ENCODE results near the gene FAM83B.
"Not testable (repeated sequence)": the region's sequence is repeated elsewhere in the genome, so short reads cannot be mapped to it uniquely, and the experiment has no call there.

The FAM83B gene, protein sequence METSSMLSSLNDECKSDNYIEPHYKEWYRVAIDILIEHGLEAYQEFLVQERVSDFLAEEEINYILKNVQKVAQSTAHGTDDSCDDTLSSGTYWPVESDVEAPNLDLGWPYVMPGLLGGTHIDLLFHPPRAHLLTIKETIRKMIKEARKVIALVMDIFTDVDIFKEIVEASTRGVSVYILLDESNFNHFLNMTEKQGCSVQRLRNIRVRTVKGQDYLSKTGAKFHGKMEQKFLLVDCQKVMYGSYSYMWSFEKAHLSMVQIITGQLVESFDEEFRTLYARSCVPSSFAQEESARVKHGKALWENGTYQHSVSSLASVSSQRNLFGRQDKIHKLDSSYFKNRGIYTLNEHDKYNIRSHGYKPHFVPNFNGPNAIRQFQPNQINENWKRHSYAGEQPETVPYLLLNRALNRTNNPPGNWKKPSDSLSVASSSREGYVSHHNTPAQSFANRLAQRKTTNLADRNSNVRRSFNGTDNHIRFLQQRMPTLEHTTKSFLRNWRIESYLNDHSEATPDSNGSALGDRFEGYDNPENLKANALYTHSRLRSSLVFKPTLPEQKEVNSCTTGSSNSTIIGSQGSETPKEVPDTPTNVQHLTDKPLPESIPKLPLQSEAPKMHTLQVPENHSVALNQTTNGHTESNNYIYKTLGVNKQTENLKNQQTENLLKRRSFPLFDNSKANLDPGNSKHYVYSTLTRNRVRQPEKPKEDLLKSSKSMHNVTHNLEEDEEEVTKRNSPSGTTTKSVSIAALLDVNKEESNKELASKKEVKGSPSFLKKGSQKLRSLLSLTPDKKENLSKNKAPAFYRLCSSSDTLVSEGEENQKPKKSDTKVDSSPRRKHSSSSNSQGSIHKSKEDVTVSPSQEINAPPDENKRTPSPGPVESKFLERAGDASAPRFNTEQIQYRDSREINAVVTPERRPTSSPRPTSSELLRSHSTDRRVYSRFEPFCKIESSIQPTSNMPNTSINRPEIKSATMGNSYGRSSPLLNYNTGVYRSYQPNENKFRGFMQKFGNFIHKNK

DNA sequence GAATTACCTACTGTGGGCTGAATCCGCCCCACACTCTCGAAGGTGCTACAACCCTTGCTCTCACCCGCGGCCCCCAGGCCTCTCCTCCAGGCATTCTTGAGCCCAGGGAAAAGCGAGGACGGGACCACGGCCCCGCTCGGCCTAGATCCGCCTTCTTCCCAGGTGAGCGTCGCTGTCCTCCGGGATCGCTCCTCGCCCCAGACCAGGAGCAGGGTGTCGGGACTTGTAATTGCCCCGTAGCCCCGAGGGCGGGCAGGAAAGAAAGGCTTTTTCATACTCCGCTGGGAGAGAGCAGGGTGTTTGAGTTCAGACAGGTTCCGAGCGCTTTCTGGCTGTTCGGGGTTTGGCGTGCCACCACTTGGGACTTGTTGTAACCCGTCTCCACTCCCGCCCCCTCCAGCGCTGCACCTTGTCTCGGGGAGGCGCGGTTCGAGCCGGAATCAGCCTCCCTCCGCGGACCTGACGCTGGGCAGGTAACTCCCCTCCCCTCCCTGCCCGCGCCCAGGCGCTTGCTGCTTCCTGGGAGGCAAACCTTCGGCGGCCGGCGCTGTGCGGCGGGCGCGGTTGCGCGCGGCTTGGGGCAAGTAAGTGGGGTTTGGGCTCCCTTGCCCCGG is at the start of gene FAM83B:
TSS of gene FAM83B (plus strand) at position 529 of the 614 bp plus-strand sequence. CDS start 23,476 bp downstream, outside the sequence.
- no peak for DNase-seq (ENCODE audit: low read depth, low spot score)

DNA sequence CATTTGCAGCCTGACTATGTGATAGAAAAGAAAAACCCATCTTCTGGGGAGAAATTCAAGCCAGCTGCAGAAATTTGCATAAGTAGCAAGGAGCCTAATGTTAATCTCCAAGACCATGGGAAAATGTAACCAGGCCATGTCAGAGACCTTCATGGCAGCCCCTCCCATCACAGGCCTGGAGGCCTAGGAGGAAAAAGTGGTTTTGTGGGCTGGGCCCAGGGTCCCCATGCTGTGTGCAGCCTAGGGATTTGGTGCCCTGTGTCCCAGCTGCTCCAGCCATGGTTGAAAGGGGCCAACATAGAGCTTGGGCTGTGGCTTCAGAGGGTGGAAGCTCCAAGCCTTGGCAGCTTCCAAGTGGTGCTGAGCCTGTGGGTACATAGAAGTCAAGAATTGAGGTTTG is 49.7 kb upstream of the FAM83B start:
- not testable (repeated sequence) for DNase-seq (ENCODE audit: low read depth, low spot score)

DNA sequence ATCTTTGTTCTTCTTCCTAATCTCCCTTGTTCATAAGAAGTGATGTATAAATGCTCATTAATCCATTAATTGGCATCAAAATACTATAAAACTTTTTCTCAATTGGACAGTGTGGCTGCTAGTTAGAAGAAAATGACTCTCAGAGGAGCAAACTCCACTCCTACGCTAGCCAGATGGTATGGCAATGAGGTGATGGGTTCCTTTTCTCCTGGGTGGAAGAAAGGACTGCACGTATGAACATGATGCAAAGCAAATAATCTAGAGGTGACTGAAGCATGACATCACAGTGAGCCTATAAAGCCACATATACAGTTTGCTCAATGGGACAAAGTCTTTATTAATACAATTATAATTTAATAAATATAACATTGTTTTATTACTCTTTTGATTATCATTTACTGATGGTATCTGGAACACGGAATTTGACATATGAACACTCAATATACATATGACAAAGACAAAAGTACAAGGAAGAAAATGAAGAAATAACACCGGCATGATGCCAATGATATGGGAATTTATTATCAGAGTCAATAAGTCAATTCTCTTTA is 46.4 kb upstream of the FAM83B start:
- no peak for DNase-seq (ENCODE audit: low read depth, low spot score)

DNA sequence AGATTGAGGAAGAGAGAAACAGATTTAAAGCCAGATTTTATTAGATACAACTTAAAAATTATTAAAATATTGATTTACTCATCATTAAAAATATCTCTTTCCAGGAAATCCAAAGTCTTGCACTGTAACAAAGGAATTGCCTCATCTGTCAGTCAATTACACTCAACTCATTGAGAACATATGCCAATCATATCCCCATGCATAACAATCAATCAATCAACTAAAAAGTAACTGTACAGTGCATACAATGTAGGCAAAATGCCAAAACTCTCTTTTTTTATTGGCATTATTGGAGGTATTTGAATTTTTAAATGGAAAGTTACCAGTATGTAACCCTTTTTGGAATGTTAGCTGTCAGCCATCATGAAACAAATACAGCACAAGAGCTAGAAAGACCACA is 45.3 kb upstream of the FAM83B start:
- no peak for DNase-seq (ENCODE audit: low read depth, low spot score)

DNA sequence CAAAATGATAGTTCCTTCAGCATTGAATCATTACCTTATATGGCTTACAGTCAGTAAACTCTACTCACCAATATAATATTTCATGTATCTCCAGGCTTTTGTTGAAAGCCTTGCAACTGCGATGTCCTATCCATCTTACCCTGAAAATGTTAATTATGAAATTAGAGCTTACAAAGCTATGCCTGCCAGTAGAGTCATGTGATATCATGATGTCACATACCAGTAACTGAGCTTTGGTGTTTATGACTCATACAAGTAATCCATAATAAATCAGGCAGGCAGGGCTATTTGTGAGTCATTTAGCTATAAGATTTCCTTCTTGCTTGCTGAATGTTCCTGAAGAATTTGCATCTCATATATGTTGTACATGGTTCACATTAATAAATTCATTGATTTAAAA is 44.9 kb upstream of the FAM83B start:
- no peak for DNase-seq (ENCODE audit: low read depth, low spot score)

DNA sequence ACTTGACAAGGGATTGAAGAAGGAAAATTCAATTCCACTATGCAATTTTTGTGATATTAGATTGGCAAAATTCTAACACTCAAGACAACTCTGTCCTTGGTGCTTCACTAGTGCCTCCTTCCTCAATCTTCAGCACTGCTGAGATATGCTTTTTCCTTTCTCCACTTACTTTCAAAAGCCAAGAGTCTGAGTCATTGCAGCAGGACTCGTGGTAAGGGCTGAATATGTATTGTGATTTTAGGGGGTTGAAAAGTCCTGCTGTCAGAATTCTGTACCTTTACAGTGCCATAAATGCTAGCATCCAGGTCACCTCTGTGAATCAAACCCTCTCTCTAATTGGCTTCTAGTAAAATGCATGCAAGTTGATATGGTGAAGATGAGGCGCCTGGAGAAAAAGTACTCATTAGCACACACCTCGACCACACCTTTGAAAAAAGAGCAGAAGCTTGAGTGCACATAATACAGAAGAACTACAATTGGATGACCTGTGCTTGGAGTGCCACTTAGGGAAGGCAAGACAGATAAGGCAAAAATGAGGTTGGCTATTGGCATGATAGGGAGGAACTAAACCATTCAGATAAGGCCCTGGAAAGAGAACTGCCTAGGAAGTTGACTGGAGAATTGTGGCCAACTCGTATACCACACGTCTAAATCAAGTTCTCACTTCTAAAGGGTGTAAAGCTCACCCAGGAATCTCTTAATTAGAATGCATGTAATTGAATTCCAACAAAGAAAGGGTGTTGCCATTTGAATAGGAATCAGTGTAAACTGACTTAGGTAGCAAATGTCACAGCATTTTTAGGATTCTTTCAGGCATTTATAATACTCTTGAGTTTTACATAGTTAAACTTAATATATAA is 43.6 kb upstream of the FAM83B start:
- no peak for DNase-seq (ENCODE audit: low read depth, low spot score)

DNA sequence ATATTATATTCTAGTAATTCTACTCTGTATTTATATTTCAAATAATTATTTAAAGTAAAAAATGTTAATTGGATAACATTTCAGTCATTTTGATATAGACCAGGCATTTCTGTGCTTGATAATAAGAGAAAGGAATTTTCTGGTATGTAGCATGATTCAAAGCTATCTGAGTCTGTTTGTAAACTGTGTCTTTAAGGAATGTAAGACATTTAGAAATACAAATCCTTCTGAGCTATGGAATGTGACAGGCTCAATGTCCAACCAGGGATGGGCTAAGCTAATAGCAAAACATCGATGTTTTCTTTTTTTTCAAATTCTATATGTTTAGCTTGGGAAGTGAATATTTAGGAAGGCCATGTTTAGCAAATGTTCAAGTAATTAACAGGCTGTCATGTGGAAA is 41.5 kb upstream of the FAM83B start:
- DNase-seq (ENCODE audit: low read depth, low spot score) = no peak

DNA sequence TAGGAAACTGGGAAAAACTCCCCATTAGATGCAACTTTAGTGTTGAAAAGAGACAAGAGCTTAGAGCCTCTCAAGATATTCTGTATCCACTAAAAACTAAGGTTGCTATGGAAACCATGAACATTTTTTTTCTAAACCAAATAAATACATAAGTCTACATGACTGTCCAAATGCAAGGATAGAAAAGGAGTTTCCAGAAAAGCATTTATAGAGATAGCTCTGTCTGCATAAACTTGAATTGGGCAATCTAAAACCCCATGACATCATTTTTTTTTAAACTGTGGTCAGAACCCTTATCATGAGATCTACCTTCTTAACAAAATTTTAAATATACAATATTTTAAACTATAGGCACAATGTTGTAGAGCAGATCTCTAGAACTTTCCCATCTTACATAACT is 36.4 kb upstream of the FAM83B start:
- DNase-seq (ENCODE audit: low read depth, low spot score) = no peak

DNA sequence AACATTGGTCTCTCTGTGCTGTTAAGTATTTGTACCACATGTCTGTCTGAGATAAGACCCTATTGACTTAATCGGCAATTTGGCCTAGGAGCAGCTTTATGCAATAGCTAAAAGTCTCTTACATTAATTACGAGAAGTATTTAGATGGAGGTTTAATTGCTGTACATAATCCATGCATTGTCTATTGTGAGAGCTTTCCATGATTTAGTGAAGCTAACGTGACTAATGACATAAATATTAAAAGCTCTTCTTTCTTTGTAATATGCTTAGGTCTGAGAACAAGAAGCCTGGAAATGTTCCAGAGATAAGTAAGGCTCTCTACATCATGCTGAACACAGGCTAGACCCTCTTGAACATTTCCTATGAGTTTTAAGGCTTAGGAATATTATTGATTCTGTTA is 32.7 kb upstream of the FAM83B start:
- DNase-seq (ENCODE audit: low read depth, low spot score) = no peak

DNA sequence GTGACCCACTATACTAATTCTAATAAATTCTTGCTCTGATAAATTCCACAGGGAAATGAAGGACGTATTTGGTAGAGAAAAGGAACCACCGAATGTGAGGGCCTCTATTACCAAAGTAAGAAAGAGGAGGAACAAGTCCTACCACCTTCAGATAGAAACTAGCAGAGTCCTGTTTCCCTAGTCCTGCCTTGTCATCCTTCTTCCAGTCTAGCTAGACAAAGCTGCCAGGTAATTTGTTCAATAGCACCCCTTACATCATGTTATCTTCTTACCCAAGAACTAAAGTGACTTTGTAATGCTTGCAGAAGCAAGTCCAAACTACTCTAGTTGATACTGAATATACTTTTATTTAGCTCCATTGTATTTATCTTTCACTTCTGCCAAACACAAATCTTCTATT is 29.3 kb upstream of the FAM83B start:
- DNase-seq (ENCODE audit: low read depth, low spot score) = no peak

DNA sequence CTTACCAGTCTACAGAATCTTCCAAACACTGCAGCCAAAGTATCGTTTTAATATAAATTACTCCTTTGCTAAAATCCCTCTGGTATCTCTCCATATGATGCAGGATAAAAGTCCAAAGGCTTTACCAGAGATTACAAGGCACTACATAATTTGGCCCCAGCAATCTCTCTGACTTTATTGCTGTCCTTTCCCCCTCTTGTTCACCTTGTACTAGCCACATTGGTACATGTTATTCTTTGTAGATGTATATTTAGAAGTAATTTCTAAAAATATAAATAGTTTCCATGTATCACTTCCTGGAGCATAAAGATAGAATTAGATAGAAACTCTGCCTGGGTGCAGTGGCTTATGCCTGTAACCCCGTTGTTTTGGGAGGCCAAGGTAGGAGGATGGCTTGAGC is 28.7 kb upstream of the FAM83B start:
- DNase-seq (ENCODE audit: low read depth, low spot score) = no peak

DNA sequence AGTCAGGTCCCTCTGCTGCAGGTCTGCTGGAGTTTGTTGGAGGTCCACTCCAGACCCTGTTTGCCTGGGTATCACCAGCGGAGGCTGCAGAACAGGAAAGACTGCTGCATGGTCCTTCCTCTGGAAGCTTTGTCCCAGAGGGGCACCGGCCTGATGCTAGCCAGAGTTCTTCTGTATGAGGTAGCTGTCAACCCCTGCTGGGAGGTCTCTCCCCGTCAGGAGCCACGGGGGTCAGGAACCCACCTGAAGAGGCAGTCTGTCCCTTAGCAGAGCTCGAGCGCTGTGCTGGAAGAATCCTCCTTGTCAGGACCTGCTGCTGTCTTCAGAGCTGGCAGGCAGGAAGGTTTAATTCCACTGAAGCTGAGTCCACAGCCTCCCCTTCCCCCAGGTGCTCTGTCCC is 22.3 kb upstream of the FAM83B start:
- not testable (repeated sequence) for DNase-seq (ENCODE audit: low read depth, low spot score)

DNA sequence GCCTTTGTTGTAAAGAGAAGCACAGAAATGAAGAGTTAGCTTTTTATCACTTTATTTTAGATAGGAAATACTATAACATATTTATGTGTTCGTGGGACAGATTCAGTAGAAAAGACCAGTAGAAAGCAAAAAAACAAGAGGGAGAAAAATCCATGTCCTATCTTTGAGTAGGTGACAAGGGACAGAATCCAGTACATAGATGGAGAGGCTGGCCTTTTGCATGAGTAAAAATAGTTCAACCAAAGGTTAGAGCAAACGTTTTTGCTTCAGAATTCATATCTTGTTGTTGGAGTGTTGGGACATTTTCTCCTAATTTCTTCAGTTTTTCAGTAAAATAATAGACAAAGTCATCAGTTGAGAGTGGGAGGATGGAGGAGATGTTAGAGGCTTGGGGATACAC is 19.6 kb upstream of the FAM83B start:
- DNase-seq (ENCODE audit: low read depth, low spot score) = no peak

DNA sequence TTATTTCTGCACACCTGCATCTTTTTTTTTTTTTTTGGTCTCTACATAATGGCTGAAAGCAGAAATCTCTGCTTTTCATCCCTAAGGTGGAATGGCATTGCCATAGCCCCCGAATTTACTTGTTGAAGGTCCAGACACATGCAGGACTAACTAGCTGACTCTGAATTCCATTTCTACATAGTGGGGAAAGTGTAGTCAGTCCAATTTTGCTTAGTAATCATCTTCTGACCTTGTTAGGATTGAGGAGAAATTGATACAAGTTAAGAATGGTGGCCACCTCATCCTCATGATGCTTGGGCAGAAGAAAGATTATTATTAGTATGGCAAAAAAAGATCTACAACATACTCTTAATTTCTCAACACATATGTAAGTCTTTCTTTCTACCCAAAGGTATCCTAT is 16.4 kb upstream of the FAM83B start:
- DNase-seq (ENCODE audit: low read depth, low spot score) = no peak

DNA sequence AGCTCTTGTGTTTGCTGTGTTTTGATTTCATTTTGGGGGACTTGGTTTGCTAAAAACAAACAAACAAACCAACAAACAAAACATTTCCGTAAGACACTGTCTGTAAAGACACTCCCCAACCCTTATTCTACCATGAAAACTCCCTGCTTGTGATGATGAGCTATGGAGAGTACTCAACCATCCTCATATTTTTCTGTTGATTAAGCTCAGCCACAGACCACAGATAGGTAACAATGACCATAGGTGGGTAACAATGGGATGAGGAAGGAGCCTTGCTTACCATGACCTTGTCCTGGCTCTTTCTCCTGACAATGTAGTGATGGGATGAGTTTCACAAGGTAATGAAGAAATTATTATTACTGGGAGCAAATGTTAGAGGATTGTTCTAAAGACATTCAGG is 11.4 kb upstream of the FAM83B start:
- no peak for DNase-seq (ENCODE audit: low read depth, low spot score)

DNA sequence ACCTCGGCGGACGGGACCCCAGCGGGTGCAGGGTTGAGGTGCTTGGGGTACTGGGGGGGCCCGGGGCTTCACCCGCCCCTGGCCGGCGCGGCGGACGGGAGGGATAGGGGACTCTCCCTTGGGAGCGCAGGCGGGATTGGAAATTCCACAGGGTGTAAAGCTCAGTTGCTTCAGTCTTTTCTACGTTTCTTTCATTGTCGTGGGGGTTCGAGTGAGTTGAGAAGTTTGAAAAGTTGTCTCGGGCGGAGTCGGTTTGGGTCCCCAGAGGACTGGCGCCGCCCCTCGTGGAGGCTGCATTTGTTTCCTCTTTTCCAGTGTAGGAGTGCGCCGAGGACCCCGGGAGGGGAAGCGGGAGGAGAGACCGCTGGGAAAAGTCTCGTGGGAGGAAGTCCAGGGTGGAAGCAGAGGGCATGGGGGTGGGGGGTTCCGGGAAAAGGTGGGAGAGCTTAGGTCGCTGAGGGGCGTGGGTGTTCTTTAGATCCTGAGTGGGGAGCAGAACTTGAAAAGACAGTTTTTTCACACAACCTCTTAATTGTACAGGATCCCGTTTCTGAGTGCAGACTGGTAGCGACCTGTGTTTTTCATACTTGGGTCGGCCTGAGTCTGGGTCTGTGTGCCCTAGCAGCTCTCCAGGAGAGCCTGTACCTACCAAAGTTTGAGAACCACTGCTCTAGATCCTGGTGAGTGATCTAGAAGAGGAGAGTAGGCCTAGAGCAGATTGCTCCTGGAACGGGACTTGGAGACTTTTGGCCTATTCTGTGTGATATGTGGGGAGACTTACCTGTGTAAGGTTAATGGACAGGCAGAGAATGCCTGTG is 495 bp downstream of the FAM83B start:
- DNase-seq (ENCODE audit: low read depth, low spot score) = no peak

DNA sequence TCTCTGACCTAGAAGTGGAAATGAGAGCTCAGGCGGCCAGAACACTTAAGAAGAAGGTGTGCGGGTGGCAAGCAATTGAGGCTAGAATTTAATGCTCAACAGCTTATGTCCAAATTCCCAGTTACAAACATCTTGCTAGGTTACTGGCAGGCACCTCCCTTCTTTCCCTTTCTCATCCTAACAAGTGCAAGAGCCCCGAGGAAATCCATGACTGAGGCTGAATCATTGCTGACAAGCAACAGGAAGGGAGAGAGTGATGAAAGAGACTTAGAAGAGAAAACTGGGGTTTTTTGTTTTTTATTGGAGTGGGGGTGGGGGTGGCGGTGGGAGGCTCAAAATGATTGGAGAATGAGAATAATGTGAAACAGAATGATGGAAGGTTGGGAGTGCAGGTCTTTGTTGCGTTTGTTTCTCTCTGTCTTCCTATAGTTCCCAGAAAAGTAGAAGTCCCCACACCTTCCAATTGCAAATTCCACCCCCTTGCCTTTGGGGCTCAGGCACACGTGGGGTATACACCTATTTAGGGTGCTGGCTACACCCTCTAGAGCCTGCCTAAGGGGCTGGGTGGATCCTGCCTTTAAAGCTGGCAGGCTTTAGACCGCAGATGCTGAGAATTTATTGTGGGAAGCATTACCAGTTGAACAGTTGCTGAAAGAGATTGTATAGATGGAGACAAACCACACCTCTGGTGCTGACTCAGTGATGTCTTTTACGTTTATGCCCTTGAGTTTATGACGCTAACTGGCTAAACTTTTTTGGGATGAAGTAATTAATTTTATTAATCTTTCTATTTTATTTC is 1.4 kb downstream of the FAM83B start:
- DNase-seq (ENCODE audit: low read depth, low spot score) = no peak

DNA sequence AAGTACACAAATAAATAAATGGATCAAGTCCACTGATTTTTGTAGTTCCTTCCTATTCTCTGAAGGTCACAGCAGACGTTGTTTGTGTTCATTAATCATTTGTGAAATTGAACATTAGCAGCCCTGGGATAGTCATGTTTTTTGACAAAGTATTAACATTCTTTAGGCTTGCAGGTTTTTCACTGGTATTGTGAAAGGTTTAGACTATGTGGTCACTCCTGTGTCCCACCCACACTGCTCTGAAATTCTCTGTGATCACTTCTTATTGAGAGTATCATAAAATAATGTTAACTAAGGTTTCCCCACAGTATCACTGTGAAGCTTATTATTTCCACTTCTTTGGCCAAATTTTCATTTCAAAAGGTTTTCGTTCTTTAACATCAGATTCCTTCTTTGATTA is 3.5 kb downstream of the FAM83B start:
- DNase-seq (ENCODE audit: low read depth, low spot score) = no peak

DNA sequence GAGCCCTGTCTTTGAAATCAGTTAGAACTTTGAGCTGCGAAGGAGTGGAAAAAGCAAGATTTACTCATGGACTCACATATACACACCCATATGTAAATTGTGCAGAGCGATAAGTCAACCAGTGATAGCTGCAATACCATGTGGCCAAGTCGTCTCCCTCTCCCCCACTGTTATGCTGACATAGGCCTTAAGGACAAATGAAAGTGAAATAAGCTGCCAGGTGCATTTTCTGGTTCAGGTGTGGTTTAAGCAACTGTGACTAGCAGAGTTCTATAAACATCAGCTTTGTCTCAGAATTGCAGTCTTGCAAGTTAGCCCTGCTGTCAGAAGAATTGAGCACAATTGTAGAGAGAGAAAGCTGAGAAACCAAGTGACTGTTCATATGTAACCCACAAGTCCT is 9.6 kb downstream of the FAM83B start:
- DNase-seq (ENCODE audit: low read depth, low spot score) = no peak

All from activated CD4-positive, CD25-positive, alpha-beta regulatory T cell treated with anti-CD3 and anti-CD28 coated beads, Interleukin-2, amount 50 U/mL, for 16 hours (primary cell).